SK-N-SH treated with all-trans-retinoic acid at 6 μM for 48 hours (cell line): ENCODE measurements around the gene MAX.

Experiments
- ATAC-seq: fragments of 200-7000 bp; cut with Tn5 transposase; 3 replicates; pipeline ENCODE4 v1.9.1; 2020; ENCODE audit warnings: mild to moderate bottlenecking, moderate library complexity
- ARNTL ChIP-seq: fragments of 450-650 bp; formaldehyde crosslinking; IDR thresholded peaks from 2 replicates; pipeline ENCODE4 v1.5.0; 2020; ENCODE audit warnings: low read depth, mild to moderate bottlenecking, moderate library complexity, borderline replicate concordance
- CREB5 ChIP-seq: fragments of 250-450 bp; sonication (Bioruptor Pico); IDR thresholded peaks from 2 replicates; pipeline ENCODE4 v1.5.1; 2020; ENCODE audit warnings: low read depth, mild to moderate bottlenecking, moderate library complexity
- CSDC2 ChIP-seq: fragments of 250-450 bp; sonication (Bioruptor Pico); IDR thresholded peaks from 2 replicates; pipeline ENCODE4 v1.5.0; 2020; ENCODE audit warnings: mild to moderate bottlenecking, moderate library complexity
- CSRNP3 ChIP-seq: fragments of 250-450 bp; sonication (Bioruptor Pico); IDR thresholded peaks from 2 replicates; pipeline ENCODE4 v1.5.1; 2021; ENCODE audit warnings: mild to moderate bottlenecking, moderate library complexity
- ESRRG ChIP-seq: fragments of 250-450 bp; sonication (Bioruptor Pico); IDR thresholded peaks from 2 replicates; pipeline ENCODE4 v1.6.1; 2021; ENCODE audit warnings: mild to moderate bottlenecking
- GLIS3 ChIP-seq: fragments of 250-450 bp; sonication (Bioruptor Pico); IDR thresholded peaks from 2 replicates; pipeline ENCODE4 v1.5.0; 2020; ENCODE audit warnings: mild to moderate bottlenecking, moderate library complexity
- ISL1 ChIP-seq: fragments of 250-450 bp; sonication (Bioruptor Pico); IDR thresholded peaks from 2 replicates; pipeline ENCODE4 v2.1.2; 2022; ENCODE audit warnings: mild to moderate bottlenecking, moderate library complexity
- OSR1 ChIP-seq: fragments of 250-450 bp; sonication (Bioruptor Pico); IDR thresholded peaks from 2 replicates; pipeline ENCODE4 v1.8.0; 2022; ENCODE audit warnings: moderate library complexity, mild to moderate bottlenecking, inconsistent platforms
- PATZ1 ChIP-seq: fragments of 250-450 bp; sonication (Bioruptor Pico); IDR thresholded peaks from 2 replicates; pipeline ENCODE4 v1.8.0; 2020; ENCODE audit warnings: mild to moderate bottlenecking, moderate library complexity, borderline replicate concordance
- POU6F1 ChIP-seq: fragments of 250-450 bp; sonication (Bioruptor Pico); IDR thresholded peaks from 2 replicates; pipeline ENCODE4 v1.8.0; 2021; ENCODE audit warnings: low read depth, mild to moderate bottlenecking, moderate library complexity, borderline replicate concordance
- PPARA ChIP-seq: fragments of 250-450 bp; sonication (Bioruptor Pico); IDR thresholded peaks from 2 replicates; pipeline ENCODE4 v1.5.0; 2020; ENCODE audit warnings: mild to moderate bottlenecking, borderline replicate concordance
- RARB ChIP-seq: fragments of 250-450 bp; sonication (Bioruptor Pico); IDR thresholded peaks from 2 replicates; pipeline ENCODE4 v1.8.0; 2021; ENCODE audit warnings: mild to moderate bottlenecking, moderate library complexity
- SNAI2 ChIP-seq: fragments of 250-450 bp; sonication (Bioruptor Pico); IDR thresholded peaks from 2 replicates; pipeline ENCODE4 v1.5.0; 2020; ENCODE audit warnings: mild to moderate bottlenecking, moderate library complexity
- TCF4 ChIP-seq: fragments of 250-450 bp; sonication (Bioruptor Pico); IDR thresholded peaks from 2 replicates; pipeline ENCODE4 v1.8.0; 2021; ENCODE audit warnings: mild to moderate bottlenecking, moderate library complexity, borderline replicate concordance
- TOX ChIP-seq: fragments of 250-450 bp; sonication (Bioruptor Pico); IDR thresholded peaks from 2 replicates; pipeline ENCODE4 v1.8.0; 2021; ENCODE audit warnings: mild to moderate bottlenecking, moderate library complexity, borderline replicate concordance
- TSHZ2 ChIP-seq: fragments of 250-450 bp; sonication (Bioruptor Pico); IDR thresholded peaks from 2 replicates; pipeline ENCODE4 v1.5.0; 2020; ENCODE audit warnings: mild to moderate bottlenecking, moderate library complexity
- ZFP3 ChIP-seq: fragments of 250-450 bp; sonication (Bioruptor Pico); IDR thresholded peaks from 2 replicates; pipeline ENCODE4 v1.5.0; 2020; ENCODE audit warnings: mild to moderate bottlenecking, moderate library complexity
- ZFP30 ChIP-seq: fragments of 450-650 bp; formaldehyde crosslinking; IDR thresholded peaks from 2 replicates; pipeline ENCODE4 v1.5.0; 2022; ENCODE audit warnings: mild to moderate bottlenecking, moderate library complexity
- ZNF565 ChIP-seq: fragments of 450-650 bp; formaldehyde crosslinking; conservative IDR thresholded peaks from 2 replicates; pipeline ENCODE4 v1.5.0; 2020; ENCODE audit warnings: low read depth, mild to moderate bottlenecking, moderate library complexity
- ZNF70 ChIP-seq: fragments of 450-650 bp; formaldehyde crosslinking; IDR thresholded peaks from 2 replicates; pipeline ENCODE4 v1.5.0; 2020; ENCODE audit warnings: mild to moderate bottlenecking, moderate library complexity
- ZNF8 ChIP-seq: fragments of 450-650 bp; formaldehyde crosslinking; IDR thresholded peaks from 2 replicates; pipeline ENCODE4 v1.5.0; 2020; ENCODE audit warnings: mild to moderate bottlenecking, moderate library complexity

The MAX gene

GRCh38 chr14:65102441-65103149 lies at the start of gene MAX:
Gene MAX, minus strand, starts transcription at chr14:65102517. Its CDS starts 178 bp downstream, at chr14:65102339.
- TF ChIP-seq ZNF565 (CRISPR knock-in tag) (no peak), ESRRG (no peak), CSDC2 (no peak), ZNF70 (CRISPR knock-in tag) (0 out of 2 replicates have a peak, but pooled peaks have one; percentile 42), CREB5 (no peak)
- TF ChIP-seq, all 23 proteins: peak for 1
- ATAC-seq = peak; percentile 96

GRCh38 chr14:65151609-65151956 lies 49.3 kb upstream of the MAX start:
- no peak for ATAC-seq
- TF ChIP-seq ESRRG (no peak), ISL1 (no peak), ZNF565 (CRISPR knock-in tag) (no peak), CSRNP3 (no peak), ZFP3 (no peak)

- ATAC-seq = no peak
Observed at GRCh38 chr14:65150898-65151608, 48.7 kb upstream of the MAX start.

GRCh38 chr14:65149116-65149515 lies 46.8 kb upstream of the MAX start:
- TF ChIP-seq ARNTL (no peak), ESRRG (no peak), ZNF70 (CRISPR knock-in tag) (no peak), ZFP3 (no peak), GLIS3 (CRISPR knock-in tag) (no peak), OSR1 (CRISPR knock-in tag) (no peak), ZNF8 (CRISPR knock-in tag) (no peak), SNAI2 (CRISPR knock-in tag) (no peak), ZFP30 (no peak), TOX (no peak), CSRNP3 (no peak), TCF4 (CRISPR knock-in tag) (no peak), PPARA (CRISPR knock-in tag) (no peak), CSDC2 (no peak), CREB5 (no peak)
- TF ChIP-seq, all 23 proteins: peak for 0
- ATAC-seq = no peak

More at GRCh38 chr14:65150898-65151608, 48.7 kb upstream of the MAX start:
- TF ChIP-seq ZNF70 (CRISPR knock-in tag) (no peak), ISL1 (peak; percentile 33), ESRRG (no peak), RARB (CRISPR knock-in tag) (no peak), ZFP3 (no peak)

- no peak for TF ChIP-seq TOX
- no peak for TF ChIP-seq OSR1 (CRISPR knock-in tag)
- TF ChIP-seq CSDC2 = no peak
- no peak for TF ChIP-seq POU6F1 (CRISPR knock-in tag)
- TF ChIP-seq TSHZ2 (CRISPR knock-in tag) = no peak
- no peak for TF ChIP-seq PATZ1 (CRISPR knock-in tag)
- TF ChIP-seq ESRRG = no peak
- TF ChIP-seq PPARA (CRISPR knock-in tag) = no peak
- no peak for TF ChIP-seq ARNTL
- TF ChIP-seq, all 23 proteins: peak for 0
- ATAC-seq = no peak
Observed at GRCh38 chr14:65144170-65144569, 41.9 kb upstream of the MAX start.
